ENCODE data around the gene STEAP3.

STEAP3 gene

DNA sequence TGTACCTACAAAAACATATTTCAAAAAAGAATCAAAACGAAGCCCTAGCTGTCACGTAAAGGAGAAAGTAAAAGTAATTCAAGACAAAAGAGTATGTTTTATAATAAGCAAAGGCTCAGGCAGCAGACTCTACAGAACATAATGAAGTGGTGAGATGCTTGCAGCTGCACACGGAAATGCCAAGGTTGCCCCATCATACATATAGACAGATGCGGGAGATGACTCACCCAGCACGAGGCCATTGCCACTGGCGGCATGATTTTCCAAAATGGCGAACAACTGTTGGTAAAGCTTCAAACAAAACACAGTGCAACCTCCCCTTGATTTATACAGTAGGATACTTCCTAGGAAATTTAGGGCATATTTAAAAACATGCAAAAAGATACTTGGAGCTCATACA, 39.1 kb upstream of the STEAP3 start:
- no peak for DNase-seq (ENCODE audit: low read depth, low spot score)
- no peak overlapping the region for H3K4me3 ChIP-seq (ENCODE audit: low read depth, low read length)
- in situ Hi-C loops (cut with HindIII; ENCODE audit: low sequenced_read_pairs), result no loop called here
- no peak for TF ChIP-seq CTCF (IDR thresholded peaks at IDR 0.05; ENCODE audit: low read depth, low read length)

GRCh38 chr2:119190321-119191111, 33.1 kb upstream of the STEAP3 start:
- H3K4me3 ChIP-seq (ENCODE audit: low read depth, low read length), result no peak overlapping the region
- in situ Hi-C loops (cut with HindIII; ENCODE audit: low sequenced_read_pairs), result no loop called here
- no peak for TF ChIP-seq CTCF (IDR thresholded peaks at IDR 0.05; ENCODE audit: low read depth, low read length)
- no peak for DNase-seq (ENCODE audit: low read depth, low spot score)

- DNase-seq (ENCODE audit: low read depth, low spot score), result no peak
- H3K4me3 ChIP-seq (ENCODE audit: low read depth, low read length), result no peak overlapping the region
- in situ Hi-C loops (cut with HindIII; ENCODE audit: low sequenced_read_pairs), result no loop called here
- no peak for TF ChIP-seq CTCF (IDR thresholded peaks at IDR 0.05; ENCODE audit: low read depth, low read length)
These were observed 30.7 kb upstream of the STEAP3 start for GRCh38 chr2:119192893-119193292.

GRCh38 chr2:119195001-119195400, 28.6 kb upstream of the STEAP3 start:
- no peak for DNase-seq (ENCODE audit: low read depth, low spot score)
- in situ Hi-C loops (cut with HindIII; ENCODE audit: low sequenced_read_pairs), result no loop called here
- no peak overlapping the region for H3K4me3 ChIP-seq (ENCODE audit: low read depth, low read length)
- no peak for TF ChIP-seq CTCF (IDR thresholded peaks at IDR 0.05; ENCODE audit: low read depth, low read length)

DNA sequence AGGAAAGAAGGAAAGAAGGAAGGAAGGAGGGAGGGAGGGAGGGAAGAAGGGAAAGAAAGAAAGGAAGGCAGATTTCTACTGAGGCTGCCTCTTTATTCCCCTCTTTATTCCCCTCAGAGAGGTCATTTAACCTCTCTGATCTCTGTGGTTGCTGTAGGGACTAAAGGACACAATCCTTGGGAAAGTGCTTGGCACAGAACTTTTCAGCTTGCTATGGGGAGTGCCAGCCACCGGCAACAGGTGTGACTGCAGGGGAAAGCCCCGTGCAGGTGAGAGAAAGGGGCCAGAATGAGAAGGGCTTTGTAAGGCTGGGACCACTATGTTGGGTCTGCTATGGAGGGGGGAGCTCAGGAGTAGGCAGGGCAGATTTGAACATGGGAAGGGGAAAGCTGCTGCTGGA, 27.7 kb upstream of the STEAP3 start:
- no peak overlapping the region for H3K4me3 ChIP-seq (ENCODE audit: low read depth, low read length)
- DNase-seq (ENCODE audit: low read depth, low spot score), result no peak
- no peak for TF ChIP-seq CTCF (IDR thresholded peaks at IDR 0.05; ENCODE audit: low read depth, low read length)
- in situ Hi-C loops (cut with HindIII; ENCODE audit: low sequenced_read_pairs), result no loop called here

DNA sequence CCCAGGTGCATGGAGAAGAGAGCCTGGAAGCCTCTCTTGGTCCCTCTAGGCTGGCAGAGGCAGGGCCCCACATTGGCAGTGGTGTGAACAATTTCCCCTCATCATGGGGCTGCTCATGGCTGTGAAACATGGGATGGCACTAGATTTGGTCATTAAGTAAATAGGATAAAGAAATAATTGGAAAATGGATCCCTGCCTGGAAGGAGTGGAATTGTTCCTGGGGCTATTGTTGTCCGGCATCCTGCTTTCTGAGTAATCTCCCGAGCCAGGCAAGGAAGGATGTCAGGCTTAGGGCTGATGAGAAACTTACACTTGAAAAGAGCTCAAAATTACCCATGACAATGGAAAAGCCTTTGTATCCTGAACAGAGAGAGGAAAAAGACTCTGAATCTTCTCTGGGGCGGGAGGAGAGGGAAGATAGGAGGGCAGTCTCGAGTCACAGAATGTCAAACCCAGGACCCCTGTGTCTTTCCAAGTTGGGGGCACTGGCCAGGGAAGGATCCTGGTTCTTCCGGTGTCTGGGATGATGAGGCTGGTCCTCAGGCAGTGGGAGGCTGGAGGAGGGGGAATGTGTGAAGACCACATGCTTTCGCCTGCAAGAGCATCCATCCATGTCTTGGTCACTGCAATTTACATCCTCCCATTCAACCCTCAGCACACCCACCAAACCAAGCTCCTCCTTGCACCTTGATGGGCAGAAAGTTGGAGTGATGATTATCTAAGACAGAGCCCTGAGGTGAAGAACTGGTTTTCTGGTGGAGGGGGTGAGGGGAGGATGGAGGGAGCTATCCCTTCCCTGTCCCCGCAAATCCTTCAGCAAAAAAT, 27.1 kb upstream of the STEAP3 start:
- TF ChIP-seq CTCF (IDR thresholded peaks at IDR 0.05; ENCODE audit: low read depth, low read length), result no peak
- no peak for DNase-seq (ENCODE audit: low read depth, low spot score)
- in situ Hi-C loops (cut with HindIII; ENCODE audit: low sequenced_read_pairs), result no loop called here
- H3K4me3 ChIP-seq (ENCODE audit: low read depth, low read length), result no peak overlapping the region

Data from astrocyte of the spinal cord (primary cell).